ENCODE measurements around the gene FAM53B. TPM values are rescaled to one million over a fixed set of nuclear protein-coding genes. Genes with fewer than 3 reads are reported as not detected.

The FAM53B gene
- polyA plus RNA-seq, 1 donor: 21.3 TPM

DNA sequence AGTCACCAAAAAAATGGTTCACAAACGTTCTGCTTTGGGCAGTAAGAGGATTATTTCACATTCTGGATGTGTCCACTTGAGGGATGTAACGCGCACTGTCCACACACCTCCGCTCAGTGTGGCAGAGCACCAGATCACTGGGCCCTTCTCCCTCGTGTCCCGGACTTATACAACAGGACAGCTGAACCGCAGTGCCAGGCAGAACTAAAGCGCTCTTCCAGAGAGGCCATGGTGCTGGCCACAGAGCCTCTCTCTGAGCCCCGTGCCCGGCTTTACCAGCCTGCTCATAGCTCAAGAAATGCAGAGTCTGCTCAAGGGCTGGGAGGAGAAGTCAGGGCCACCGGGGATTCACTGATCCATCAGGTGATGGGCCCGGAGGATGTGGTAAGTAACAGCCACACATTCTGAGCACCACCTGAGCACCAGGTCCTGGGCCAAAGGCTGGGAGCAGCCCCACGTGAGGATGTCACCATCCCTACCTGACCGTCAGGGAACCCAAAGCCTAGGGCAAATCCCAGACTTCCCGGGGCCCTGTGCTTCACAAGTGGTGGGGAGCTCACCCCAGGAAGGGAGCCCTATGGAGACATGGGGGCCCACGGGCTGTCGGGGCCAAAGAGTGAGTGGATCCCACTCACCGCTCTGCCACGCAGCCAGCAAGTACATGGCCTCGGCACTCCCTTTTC lies 74.9 kb downstream of the FAM53B start:
- Histone ChIP-seq H3K4me3 (ENCODE audit: low read length) (no peak overlapping the region), H3K27ac (ENCODE audit: low read length) (no peak overlapping the region), H3K9me3 (ENCODE audit: control insufficient read depth, low read depth, low read length) (no peaks in the 10 kb centered on the region), H3K27me3 (ENCODE audit: control insufficient read depth, insufficient read depth, low read length) (no peaks in the 10 kb centered on the region), H3K36me3 (ENCODE audit: control insufficient read depth, insufficient read depth, low read length) (peaks cover 49% of the 10 kb centered on the region), H3K4me1 (ENCODE audit: control insufficient read depth, insufficient read depth, low read length) (peaks cover 72% of the 10 kb centered on the region)
- WGBS (ENCODE audit: insufficient coverage, low lambda C conversion rate): no CpG with 5 or more reads among the region's 20 CpGs
- no peak for DNase-seq

DNA sequence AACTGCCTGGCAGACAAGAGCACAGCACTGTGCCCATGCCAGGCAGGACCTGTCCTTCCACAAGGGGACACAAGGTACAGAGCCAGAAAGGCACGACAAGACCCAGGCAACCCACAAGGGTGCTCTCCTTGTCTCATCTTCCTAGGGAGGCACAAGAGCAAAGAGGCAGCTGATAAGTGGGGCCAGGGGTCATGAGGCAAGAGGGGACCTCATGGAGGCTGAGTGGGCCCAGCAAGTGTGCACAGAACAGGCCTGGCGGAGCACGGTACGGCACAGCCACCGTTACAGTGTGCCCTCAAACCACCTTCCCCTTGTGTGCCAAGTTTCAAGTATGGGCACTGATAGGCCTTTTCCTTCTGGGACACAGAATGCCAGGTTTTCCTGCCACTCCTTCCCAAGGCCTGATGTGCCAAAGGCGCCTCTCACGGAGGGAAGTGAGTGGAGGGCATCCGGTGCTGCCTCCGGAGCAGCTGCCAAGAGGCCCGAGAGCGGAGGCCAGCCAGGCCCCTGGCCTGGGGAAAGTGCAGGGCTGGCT lies 75.6 kb downstream of the FAM53B start:
- no CpG with 5 or more reads among the region's 11 CpGs for WGBS (ENCODE audit: insufficient coverage, low lambda C conversion rate)
- Histone ChIP-seq H3K4me1 (ENCODE audit: control insufficient read depth, insufficient read depth, low read length) (peaks cover 68% of the 10 kb centered on the region), H3K27ac (ENCODE audit: low read length) (peak overlapping the region; percentile 62), H3K36me3 (ENCODE audit: control insufficient read depth, insufficient read depth, low read length) (peaks cover 49% of the 10 kb centered on the region), H3K4me3 (ENCODE audit: low read length) (no peak overlapping the region), H3K27me3 (ENCODE audit: control insufficient read depth, insufficient read depth, low read length) (no peaks in the 10 kb centered on the region), H3K9me3 (ENCODE audit: control insufficient read depth, low read depth, low read length) (no peaks in the 10 kb centered on the region)
- DNase-seq: no peak

DNA sequence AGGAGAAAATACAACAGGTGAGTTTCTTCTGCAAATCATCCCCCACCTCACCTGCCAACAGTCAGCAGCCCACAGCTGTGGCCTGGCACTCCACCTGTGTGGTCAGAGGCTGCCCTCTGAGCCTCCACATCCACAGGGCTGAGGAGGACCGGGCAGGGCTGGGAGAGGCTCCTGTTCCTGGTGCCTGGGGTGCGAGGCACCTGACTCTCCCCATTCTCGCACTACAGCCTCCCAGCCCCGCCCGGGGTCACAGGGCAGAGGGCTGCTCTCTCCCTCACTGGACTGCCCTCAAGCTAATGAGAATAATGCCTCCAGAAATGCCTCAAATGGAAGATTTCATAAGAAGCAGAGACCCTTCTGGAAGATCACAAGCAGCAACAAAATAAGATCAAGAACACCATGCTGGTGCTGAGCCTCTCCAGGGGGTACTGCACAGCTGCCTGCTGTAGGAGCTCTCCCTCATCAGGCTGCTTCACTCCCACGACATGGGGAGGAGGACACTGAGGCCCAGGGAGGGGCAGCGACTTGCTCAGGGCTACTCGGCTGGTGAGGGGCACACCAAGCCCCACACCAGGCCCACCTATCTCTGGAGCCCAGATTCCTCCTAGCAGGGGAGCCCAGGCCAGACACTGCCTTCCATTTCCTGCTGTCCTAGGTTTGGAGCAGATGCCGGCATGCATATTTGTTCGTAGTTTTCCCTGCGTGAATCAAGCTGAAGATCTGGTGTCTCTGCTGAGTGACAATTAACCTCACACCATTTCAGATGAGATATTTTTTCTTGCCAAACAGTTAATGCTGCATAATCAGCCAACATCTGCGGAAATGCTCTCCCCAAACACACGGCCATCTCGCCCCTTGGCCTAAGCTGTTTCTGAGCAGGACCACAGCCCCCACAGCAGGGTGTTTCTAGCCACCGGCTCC lies 76.5 kb downstream of the FAM53B start:
- peaks cover 55% of the 10 kb centered on the region for H3K36me3 ChIP-seq (ENCODE audit: control insufficient read depth, insufficient read depth, low read length)
- H3K4me1 ChIP-seq (ENCODE audit: control insufficient read depth, insufficient read depth, low read length): peaks cover 61% of the 10 kb centered on the region
- peak in 1 of 2 donors; percentile 75 for DNase-seq
- no CpG with 5 or more reads among the region's 15 CpGs for WGBS (ENCODE audit: insufficient coverage, low lambda C conversion rate)
- no peaks in the 10 kb centered on the region for H3K9me3 ChIP-seq (ENCODE audit: control insufficient read depth, low read depth, low read length)
- H3K27me3 ChIP-seq (ENCODE audit: control insufficient read depth, insufficient read depth, low read length): no peaks in the 10 kb centered on the region
- peak overlapping the region; percentile 62 for H3K27ac ChIP-seq (ENCODE audit: low read length)
- no peak overlapping the region for H3K4me3 ChIP-seq (ENCODE audit: low read length)

DNA sequence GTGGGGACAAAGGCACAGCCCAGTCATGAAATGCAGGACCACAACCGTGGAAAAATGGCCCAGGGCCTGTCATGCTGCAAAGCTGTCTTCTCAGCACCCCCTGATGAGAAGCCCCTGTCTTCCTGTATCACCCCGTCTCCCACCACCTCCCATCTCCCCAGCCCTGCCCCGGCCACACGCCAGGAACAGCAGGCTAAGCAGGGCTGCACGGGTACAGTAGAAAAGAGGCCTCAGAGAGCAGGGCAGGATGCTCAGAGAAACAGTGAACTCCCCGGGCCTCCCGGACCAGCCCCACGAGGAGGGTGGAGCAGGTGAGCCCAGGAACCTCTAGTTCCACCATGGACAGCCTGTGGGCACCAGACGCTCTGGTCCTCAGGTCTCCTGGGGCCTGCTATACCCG lies 77.7 kb downstream of the FAM53B start:
- no peak overlapping the region for H3K4me3 ChIP-seq (ENCODE audit: low read length)
- no CpG with 5 or more reads among the region's 10 CpGs for WGBS (ENCODE audit: insufficient coverage, low lambda C conversion rate)
- peak overlapping the region; percentile 62 for H3K27ac ChIP-seq (ENCODE audit: low read length)
- H3K27me3 ChIP-seq (ENCODE audit: control insufficient read depth, insufficient read depth, low read length): no peaks in the 10 kb centered on the region
- H3K4me1 ChIP-seq (ENCODE audit: control insufficient read depth, insufficient read depth, low read length): peaks cover 52% of the 10 kb centered on the region
- H3K36me3 ChIP-seq (ENCODE audit: control insufficient read depth, insufficient read depth, low read length): peaks cover 46% of the 10 kb centered on the region
- no peaks in the 10 kb centered on the region for H3K9me3 ChIP-seq (ENCODE audit: control insufficient read depth, low read depth, low read length)
- DNase-seq: no peak

DNA sequence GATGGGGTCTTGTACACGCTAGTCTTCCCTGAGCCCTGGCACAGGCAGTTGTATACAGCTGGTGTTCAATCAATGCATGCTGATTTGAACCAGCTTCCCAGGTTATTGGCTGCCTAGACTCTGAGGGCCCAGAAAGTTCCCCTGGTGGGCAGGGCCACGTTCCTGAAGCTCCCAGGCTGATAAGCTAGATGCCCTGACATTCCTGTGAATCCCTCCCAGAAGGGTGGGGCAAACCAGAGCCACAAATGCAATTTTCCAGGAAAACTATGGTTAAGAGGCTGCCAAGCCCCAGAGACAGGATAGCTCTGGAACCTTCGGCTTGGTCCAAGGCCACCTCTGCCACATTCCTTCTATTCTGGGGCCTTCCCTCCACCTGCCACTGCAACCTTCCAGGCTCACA lies 78.2 kb downstream of the FAM53B start:
- Histone ChIP-seq H3K4me3 (ENCODE audit: low read length) (no peak overlapping the region), H3K27me3 (ENCODE audit: control insufficient read depth, insufficient read depth, low read length) (no peaks in the 10 kb centered on the region), H3K36me3 (ENCODE audit: control insufficient read depth, insufficient read depth, low read length) (peaks cover 51% of the 10 kb centered on the region), H3K9me3 (ENCODE audit: control insufficient read depth, low read depth, low read length) (no peaks in the 10 kb centered on the region), H3K27ac (ENCODE audit: low read length) (peak overlapping the region; percentile 62), H3K4me1 (ENCODE audit: control insufficient read depth, insufficient read depth, low read length) (peaks cover 47% of the 10 kb centered on the region)
- no CpG with 5 or more reads among the region's 3 CpGs for WGBS (ENCODE audit: insufficient coverage, low lambda C conversion rate)
- peak; percentile 67 to 79 for DNase-seq

DNA sequence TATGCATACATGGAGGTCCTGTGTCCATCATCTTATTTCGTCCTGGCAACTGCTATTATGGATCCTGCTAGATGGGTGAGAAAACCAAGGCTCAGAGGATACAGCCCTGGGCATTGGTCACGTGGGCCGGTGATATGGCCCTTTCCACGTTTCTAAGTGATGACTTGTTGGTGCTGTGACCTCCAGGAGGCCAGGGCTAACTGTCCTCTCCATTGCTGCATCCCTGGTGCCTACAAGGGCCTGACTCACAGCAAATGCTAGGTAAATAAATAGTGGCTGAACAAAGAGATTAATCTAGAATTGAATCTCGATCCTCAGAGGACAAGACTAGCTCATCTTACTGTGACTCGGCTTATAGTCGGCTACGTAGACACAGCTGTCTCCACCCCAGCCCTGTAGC lies 78.6 kb downstream of the FAM53B start:
- DNase-seq: no peak
- Histone ChIP-seq H3K27ac (ENCODE audit: low read length) (peak overlapping the region; percentile 34), H3K27me3 (ENCODE audit: control insufficient read depth, insufficient read depth, low read length) (no peaks in the 10 kb centered on the region), H3K4me1 (ENCODE audit: control insufficient read depth, insufficient read depth, low read length) (peaks cover 43% of the 10 kb centered on the region), H3K36me3 (ENCODE audit: control insufficient read depth, insufficient read depth, low read length) (peaks cover 54% of the 10 kb centered on the region), H3K9me3 (ENCODE audit: control insufficient read depth, low read depth, low read length) (no peaks in the 10 kb centered on the region), H3K4me3 (ENCODE audit: low read length) (no peak overlapping the region)
- WGBS (ENCODE audit: insufficient coverage, low lambda C conversion rate): no CpG with 5 or more reads among the region's 8 CpGs

DNA sequence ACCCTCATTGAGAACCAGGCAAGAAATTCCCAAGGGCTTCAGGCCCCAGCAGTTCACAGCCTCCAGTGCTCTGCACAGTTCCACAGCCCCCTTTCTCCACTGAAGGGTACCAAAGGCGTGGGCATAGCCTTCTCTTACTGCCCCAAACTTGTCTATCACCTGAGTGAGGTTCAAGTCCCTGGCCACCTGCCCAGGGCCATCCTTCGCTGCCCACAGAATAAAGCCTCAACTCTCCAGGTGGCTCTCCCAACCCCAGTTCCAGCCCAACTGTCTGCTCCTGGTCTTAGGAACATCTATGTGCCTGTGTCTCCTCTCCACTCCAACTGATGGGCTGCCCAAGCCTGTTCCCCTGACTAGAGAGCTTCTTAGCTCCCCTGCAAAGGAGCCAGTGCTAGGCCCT lies 79.1 kb downstream of the FAM53B start:
- Histone ChIP-seq H3K27me3 (ENCODE audit: control insufficient read depth, insufficient read depth, low read length) (no peaks in the 10 kb centered on the region), H3K9me3 (ENCODE audit: control insufficient read depth, low read depth, low read length) (no peaks in the 10 kb centered on the region), H3K36me3 (ENCODE audit: control insufficient read depth, insufficient read depth, low read length) (peaks cover 58% of the 10 kb centered on the region), H3K27ac (ENCODE audit: low read length) (no peak overlapping the region), H3K4me3 (ENCODE audit: low read length) (no peak overlapping the region), H3K4me1 (ENCODE audit: control insufficient read depth, insufficient read depth, low read length) (peaks cover 43% of the 10 kb centered on the region)
- DNase-seq: no peak
- WGBS (ENCODE audit: insufficient coverage, low lambda C conversion rate): no CpG with 5 or more reads among the region's 2 CpGs

DNA sequence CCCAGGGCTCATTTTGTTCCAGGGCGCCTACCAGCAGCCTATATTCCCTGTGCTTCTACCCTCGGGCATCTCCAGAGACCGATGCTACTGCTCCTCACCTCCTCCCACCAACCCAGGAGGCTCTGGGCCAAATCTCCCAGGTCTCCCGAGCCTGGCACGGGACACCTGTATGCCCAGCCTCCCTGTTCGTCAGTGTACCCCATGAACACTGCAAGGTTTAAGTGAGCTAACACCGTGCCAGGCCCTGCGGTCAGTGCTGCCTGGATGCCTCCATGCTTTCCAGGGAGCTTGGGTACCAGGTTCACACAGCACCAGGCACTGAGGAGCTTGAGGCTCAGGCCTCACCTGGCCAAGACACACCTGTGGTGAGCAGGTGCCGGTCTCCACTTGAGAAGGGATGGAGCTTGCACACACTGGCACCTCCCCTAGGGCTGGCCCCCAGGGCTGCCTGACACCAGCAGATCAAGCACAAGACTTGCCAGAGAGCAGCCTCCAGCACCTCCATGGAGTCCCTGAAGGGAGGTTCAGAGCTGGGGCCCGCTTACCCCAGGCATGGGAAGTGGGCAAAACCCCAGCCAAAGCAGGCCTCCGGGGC lies 80.3 kb downstream of the FAM53B start:
- no peak for DNase-seq
- no peaks in the 10 kb centered on the region for H3K9me3 ChIP-seq (ENCODE audit: control insufficient read depth, low read depth, low read length)
- no peak overlapping the region for H3K4me3 ChIP-seq (ENCODE audit: low read length)
- no CpG with 5 or more reads among the region's 11 CpGs for WGBS (ENCODE audit: insufficient coverage, low lambda C conversion rate)
- H3K4me1 ChIP-seq (ENCODE audit: control insufficient read depth, insufficient read depth, low read length): peaks cover 41% of the 10 kb centered on the region
- H3K27me3 ChIP-seq (ENCODE audit: control insufficient read depth, insufficient read depth, low read length): no peaks in the 10 kb centered on the region
- H3K27ac ChIP-seq (ENCODE audit: low read length): no peak overlapping the region
- peaks cover 52% of the 10 kb centered on the region for H3K36me3 ChIP-seq (ENCODE audit: control insufficient read depth, insufficient read depth, low read length)

DNA sequence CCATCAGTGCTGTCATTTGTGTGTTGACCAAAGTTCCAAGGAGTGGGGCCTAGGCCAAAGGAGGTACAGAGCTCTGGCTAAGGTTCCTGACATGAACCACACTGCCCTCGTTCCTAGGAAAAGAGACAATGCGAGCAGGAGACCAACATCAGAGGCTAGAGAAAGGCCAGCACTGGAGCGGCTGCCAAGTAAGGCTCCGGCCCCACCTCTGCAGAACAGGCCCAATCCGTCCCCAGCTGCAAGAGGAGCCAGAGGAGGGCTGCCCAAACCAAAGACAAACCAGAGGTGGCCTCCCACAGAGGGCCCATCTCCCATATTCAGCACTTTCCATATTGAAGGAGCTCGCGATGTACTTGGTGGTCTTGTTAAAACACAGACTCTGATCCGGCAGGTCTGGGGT lies 81.0 kb downstream of the FAM53B start:
- no CpG with 5 or more reads among the region's 8 CpGs for WGBS (ENCODE audit: insufficient coverage, low lambda C conversion rate)
- peaks cover 51% of the 10 kb centered on the region for H3K36me3 ChIP-seq (ENCODE audit: control insufficient read depth, insufficient read depth, low read length)

DNA sequence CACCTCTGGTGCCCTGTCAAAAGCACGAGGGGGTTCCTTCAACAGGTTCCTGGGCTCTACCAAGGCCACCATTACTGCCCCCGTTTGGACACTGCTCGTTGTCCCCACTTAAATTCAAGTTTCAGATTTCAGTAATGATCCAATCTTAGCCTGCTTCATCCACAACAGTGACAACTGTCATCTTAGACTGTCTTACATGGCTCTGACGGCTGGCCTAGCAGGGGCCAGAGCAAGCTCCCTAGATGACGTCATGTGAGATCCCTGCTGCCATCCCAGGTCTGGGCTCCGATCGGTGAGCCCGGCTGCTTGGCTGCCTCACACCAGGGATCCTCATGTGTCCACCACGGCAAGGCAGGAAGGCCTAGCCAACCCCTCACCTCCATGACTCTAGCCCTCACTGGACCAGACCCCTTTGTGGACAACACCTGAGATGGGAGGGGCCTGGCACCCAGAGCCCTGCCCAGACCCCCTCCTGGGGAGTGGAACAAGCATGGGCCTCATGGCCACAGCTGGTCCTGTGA lies 82.5 kb downstream of the FAM53B start:
- DNase-seq: no peak
- no peaks in the 10 kb centered on the region for H3K9me3 ChIP-seq (ENCODE audit: control insufficient read depth, low read depth, low read length)
- H3K27ac ChIP-seq (ENCODE audit: low read length): no peak overlapping the region
- no peaks in the 10 kb centered on the region for H3K27me3 ChIP-seq (ENCODE audit: control insufficient read depth, insufficient read depth, low read length)
- WGBS (ENCODE audit: insufficient coverage, low lambda C conversion rate): no CpG with 5 or more reads among the region's 9 CpGs
- peaks cover 20% of the 10 kb centered on the region for H3K4me1 ChIP-seq (ENCODE audit: control insufficient read depth, insufficient read depth, low read length)
- no peak overlapping the region for H3K4me3 ChIP-seq (ENCODE audit: low read length)
- peaks cover 54% of the 10 kb centered on the region for H3K36me3 ChIP-seq (ENCODE audit: control insufficient read depth, insufficient read depth, low read length)

More for the DNA sequence above, 81.0 kb downstream of the FAM53B start:
- Histone ChIP-seq H3K4me1 (ENCODE audit: control insufficient read depth, insufficient read depth, low read length) (peaks cover 35% of the 10 kb centered on the region), H3K27me3 (ENCODE audit: control insufficient read depth, insufficient read depth, low read length) (no peaks in the 10 kb centered on the region), H3K9me3 (ENCODE audit: control insufficient read depth, low read depth, low read length) (no peaks in the 10 kb centered on the region), H3K27ac (ENCODE audit: low read length) (no peak overlapping the region), H3K4me3 (ENCODE audit: low read length) (no peak overlapping the region)
- no peak for DNase-seq
